Stimulated activated CD8-positive, alpha-beta memory T cell treated with anti-CD3 and anti-CD28 coated beads, Interleukin-4, amount 100 ng/mL, for 4 hours (primary cell): ENCODE results near the gene PRRG4.
"Not testable (repeated sequence)": the region's sequence is repeated elsewhere in the genome, so short reads cannot be mapped to it uniquely, and the experiment has no call there.

Experiments used
- DNase-seq, 2 donors: peaks; one replicate each; pipeline ENCODE4 v3.0.0-alpha.2; 2020; ENCODE audit warnings: low read depth in 2 of 2, low spot score in 1 of 2

PRRG4 gene

GRCh38 chr11:32830413-32830738 lies 649 bp downstream of the PRRG4 start:
- DNase-seq: no peak

- DNase-seq: no peak
Measured at GRCh38 chr11:32830796-32831195, 1.1 kb downstream of the PRRG4 start.

DNA sequence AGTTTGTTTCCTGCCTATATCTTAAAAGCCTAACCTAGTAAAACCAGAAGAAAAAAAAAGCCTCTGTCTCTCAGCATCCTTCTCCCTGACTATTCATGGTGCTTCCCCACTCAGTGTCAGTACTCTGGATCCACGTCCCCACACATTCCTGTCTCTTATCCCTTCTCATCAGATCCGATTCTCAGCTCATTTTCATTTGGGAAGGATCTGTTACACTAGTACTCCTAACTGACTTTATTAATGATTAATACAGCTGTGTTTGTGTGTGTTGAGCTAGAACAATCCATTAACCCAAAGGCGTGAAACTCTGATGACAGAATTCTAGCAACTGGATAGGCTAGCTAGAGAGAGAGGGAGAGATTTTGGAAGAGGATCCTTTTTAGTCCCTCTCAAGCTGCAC lies 1.5 kb downstream of the PRRG4 start:
- DNase-seq: no peak

GRCh38 chr11:32833921-32834320 lies 4.2 kb downstream of the PRRG4 start:
- DNase-seq: no peak

DNA sequence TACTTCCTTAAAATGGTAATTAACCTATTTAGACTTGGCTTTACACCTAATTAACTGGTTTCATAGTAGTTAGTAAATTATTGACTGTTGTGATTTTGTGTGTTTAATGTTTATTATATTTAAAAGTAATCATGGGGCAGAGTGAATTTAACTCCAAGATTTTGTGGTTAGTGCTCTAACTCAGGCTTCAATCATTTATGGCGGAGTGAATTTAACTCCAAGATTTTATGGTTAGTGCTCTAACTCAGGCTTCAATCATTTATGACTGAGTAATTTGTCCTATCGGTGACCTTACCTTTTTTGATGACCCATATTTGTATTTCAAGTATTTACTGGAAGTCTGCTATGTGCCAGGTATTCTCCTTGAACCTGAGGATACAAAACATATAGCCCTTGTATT lies 7.2 kb downstream of the PRRG4 start:
- DNase-seq: no peak

DNA sequence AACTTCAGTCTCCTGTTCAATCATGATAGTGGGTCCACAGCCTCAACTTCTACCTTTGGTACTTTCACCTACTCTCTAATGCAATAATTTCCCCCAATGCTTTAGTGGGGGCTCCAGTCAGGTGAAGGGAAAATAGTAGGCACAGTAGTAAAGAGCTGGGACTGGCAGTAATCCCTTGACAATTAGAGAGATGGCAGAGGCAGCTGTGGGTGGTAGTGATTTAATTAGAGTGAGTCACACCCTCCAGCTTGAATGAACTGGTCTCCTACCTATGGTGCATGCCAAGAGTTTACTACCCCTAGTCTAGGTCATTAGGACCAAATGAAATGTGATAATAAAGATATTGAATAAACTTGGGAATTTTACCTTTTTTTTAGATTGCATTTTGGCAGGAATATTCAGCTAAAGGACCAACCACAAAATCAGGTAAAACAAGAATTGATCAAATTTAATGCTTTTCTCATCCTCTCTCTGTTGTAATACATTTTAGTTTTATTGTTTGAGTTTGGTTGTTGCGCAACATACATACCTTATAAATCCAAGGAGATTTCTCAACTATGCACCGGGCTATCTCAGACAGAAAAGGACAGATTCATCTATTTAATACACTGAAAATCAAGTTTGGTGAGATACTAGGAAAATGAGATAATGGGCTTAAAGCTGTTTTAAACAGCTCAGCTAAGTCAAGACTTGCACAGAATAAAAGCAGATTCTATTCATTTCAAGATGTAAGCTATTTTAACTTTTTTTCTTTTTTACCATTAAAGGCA lies 9.0 kb downstream of the PRRG4 start:
- DNase-seq: no peak

DNA sequence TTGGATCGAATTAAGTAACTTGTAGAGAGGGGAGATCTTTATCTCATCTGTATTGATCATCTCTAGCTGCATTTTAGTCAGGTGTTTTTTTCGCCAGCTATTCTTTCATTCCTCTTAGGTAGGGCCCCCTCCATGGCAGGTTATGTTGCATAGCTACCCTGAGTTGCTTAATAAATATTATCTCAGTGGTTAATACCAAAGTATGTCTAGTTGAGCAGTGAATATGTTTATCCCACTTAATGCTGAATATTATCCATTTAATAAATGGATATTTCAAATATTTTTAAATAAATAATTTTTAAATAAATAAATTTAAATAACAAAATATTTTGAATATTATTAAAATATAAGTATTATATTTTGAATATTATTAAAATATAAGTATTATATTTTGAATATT lies 9.6 kb downstream of the PRRG4 start:
- no peak for DNase-seq

DNA sequence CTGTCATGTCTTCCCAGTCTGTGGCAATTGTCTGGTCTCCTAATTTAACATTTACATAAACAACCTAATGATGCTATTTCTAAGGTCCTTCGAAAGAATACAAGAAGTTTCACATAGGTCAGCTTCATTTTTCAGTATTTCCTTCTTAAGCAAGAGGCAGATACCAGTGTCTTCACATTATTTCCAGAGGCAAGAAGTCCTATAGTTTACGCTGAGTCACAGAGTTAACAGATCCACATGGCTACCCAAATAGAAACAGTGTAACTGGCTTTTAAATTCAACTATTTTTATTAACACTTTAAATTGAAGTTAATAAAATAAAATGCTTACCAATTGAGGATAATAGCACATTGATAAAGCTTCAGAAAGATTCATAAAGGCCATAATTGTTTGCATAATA lies 10.9 kb downstream of the PRRG4 start:
- no peak for DNase-seq

DNA sequence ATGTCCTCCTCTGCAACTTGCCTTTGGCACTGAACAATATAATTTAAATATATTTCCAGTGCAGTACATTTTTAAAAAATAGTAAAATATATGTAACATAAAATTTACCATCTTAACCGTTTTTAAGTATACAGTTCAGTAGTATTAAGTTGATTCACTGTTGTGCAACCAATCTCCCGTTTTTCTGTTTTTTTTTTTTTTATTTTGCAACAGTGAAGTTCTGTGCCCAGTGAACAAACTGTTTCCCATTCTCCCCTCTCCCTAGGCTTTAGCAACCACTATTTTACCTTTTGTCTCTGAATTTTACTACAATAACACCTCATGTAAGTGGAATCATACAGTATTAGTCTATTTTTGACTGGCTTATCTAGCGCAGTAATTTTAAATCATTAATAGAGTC lies 13.8 kb downstream of the PRRG4 start:
- DNase-seq: no peak

- DNase-seq: no peak
Measured at GRCh38 chr11:32847511-32847910, 17.8 kb downstream of the PRRG4 start.

DNA sequence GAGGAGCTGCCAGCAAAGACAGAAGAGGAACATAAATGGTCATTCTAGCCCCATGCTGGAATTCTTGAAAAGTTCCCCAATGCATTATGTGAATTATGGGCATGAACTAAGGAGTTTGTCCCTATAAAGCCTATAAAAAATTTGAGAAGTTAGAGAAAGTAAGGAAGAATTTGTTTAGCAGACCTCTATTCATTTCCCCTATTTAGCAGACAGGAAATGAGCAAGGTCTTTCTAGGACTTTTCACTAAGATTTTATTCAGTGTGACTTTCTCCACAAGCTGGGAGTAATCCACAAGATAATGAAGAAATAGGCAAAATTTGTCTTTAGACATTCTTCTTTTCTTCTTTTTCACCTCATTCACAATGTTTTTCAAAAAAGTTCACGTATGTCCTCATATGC lies 20.0 kb downstream of the PRRG4 start:
- no peak for DNase-seq

- no peak for DNase-seq
Measured at GRCh38 chr11:32851251-32851650, 21.5 kb downstream of the PRRG4 start.

- DNase-seq: no peak
Measured at GRCh38 chr11:32852207-32852606, 22.5 kb downstream of the PRRG4 start.

GRCh38 chr11:32855601-32856000 lies 25.9 kb downstream of the PRRG4 start:
- no peak for DNase-seq

DNA sequence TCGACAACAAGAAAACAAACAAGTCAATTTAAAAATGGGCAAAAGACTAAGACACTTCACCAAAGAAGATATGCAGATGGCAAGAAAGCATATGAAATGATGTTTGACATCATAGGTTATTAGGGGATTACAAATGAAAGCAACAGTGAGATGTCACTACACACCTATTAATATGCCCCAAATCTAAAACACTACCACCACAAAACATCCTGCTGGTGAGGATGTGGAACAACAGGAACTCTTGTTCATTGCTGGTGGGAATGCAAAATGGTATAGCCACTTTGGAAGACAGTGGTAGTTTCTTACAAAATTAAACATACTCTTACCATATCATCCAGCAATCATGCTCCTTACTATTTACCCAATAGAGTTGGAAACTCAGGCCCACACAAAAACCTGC lies 29.0 kb downstream of the PRRG4 start:
- DNase-seq: no peak

DNA sequence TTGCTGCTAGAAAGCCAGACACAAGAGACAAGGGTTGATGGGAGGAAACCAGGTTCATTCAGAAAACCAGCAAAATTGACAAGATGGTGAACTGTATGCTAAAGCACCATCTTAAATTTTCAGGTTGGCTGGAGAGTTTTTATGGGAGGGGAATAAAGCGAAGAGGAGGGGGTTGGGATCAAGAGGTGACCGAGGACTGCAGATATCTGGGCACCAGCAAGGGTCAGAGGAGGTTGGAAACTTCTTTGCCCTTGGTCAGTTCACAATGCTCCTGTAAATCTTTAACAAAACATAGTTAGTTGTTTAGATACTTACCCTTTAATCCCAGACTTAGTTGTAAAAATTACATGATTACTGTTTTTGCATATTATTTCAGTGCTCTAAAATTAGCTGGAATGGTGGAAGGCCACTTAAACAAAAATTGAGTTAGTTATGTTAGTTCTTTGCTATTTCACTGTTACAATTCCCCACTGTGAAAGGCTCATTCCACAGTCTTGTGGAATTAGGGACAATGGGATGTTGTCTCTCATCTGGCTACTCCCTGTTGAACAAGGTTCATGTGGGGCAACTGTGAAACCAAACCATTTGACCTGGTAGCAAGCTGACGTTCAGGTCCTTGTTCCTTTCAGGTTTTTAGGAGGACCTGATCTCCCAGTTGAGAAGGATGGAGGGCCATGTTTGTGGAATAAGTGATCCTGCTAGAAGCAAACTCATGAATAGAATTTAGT lies 32.3 kb downstream of the PRRG4 start:
- no peak for DNase-seq

DNA sequence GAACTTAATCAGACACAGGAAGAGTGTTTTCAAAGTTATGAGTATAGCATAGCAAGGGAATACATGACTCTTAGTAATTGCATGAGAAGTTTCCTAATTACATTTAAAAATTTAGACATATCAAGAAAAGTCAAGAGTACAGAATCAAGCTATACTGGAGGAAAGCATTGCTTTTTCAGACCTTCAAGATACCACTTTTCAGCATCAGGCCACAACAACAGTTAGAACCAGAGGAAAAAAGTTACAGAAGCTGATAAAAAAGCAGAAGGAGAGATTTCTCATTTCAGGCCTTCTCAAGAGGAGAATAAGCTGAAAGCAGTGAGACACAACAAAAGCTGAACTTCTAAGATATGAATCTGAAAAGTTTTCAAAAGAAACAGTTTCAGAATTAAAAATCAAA lies 34.8 kb downstream of the PRRG4 start:
- DNase-seq: no peak

DNA sequence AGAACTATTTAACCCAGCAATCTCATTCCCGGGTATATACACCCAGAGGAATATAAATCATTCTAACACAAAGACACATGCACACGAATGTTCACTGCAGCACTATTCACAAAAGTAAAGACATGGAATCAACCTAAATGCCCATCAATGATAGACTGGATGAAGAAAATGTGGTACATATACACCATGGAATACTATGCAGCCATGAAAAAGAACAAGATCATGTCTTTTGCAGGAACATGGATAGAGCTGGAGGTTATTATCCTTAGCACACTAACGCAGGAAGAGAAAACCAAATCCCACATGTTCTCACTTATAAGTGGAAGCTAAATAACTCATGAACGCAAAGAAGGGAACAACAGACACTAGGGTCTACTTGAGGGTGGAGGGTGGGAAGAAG lies 39.0 kb downstream of the PRRG4 start:
- DNase-seq: not testable (repeated sequence)

GRCh38 chr11:32870676-32871075 lies 40.9 kb downstream of the PRRG4 start:
- no peak for DNase-seq

GRCh38 chr11:32874132-32874531 lies 44.4 kb downstream of the PRRG4 start:
- no peak for DNase-seq

DNA sequence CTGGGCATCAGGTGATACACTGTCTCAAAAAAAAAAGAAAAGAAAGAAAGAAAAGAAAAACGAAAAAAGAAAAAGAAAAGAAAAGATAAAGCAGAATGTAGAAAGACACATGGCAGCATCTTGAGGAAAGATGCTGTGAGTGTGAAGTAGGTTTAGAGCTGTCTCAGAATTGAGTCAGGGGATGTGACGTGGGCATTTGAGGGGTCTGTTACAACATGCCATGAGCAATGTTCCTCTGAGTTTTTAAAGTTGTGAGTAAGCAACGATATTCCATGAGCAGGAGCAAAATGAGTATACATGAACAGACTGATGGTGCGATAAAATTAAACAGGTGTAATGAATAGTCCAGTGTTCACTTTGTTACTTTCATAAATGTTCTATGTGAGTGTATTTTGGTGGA lies 51.6 kb downstream of the PRRG4 start:
- no peak for DNase-seq

- no peak for DNase-seq
Measured at GRCh38 chr11:32883421-32883820, 53.7 kb downstream of the PRRG4 start.

- DNase-seq: no peak
Measured at GRCh38 chr11:32884023-32884422, 54.3 kb downstream of the PRRG4 start.
